OCI-LY7 (cell line): ENCODE measurements around the gene RNF123.

ENCODE experiments used
- EZH2phosphoT487 ChIP-seq: fragments of 200-600 bp; sonication (generic); IDR thresholded peaks from 2 replicates; pipeline ENCODE4 v1.6.1; 2018; ENCODE audit warnings: low read depth, borderline replicate concordance, mild to moderate bottlenecking, mixed run types, antibody characterized with exemption, low read length, moderate library complexity, mixed read lengths
- TF ChIP-seq, protein P1 (sequence below): fragments of 200-600 bp; sonication (generic); conservative IDR thresholded peaks from 2 replicates; pipeline ENCODE4 v1.5.1; 2014; ENCODE audit warnings: mild to moderate bottlenecking, antibody characterized with exemption, low read length, moderate library complexity, mixed read lengths

GRCh38 chr3:49652218-49652902 is 37.0 kb upstream of the RNF123 start:
- TF ChIP-seq, protein P1, sequence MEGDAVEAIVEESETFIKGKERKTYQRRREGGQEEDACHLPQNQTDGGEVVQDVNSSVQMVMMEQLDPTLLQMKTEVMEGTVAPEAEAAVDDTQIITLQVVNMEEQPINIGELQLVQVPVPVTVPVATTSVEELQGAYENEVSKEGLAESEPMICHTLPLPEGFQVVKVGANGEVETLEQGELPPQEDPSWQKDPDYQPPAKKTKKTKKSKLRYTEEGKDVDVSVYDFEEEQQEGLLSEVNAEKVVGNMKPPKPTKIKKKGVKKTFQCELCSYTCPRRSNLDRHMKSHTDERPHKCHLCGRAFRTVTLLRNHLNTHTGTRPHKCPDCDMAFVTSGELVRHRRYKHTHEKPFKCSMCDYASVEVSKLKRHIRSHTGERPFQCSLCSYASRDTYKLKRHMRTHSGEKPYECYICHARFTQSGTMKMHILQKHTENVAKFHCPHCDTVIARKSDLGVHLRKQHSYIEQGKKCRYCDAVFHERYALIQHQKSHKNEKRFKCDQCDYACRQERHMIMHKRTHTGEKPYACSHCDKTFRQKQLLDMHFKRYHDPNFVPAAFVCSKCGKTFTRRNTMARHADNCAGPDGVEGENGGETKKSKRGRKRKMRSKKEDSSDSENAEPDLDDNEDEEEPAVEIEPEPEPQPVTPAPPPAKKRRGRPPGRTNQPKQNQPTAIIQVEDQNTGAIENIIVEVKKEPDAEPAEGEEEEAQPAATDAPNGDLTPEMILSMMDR: no peak
- TF ChIP-seq EZH2phosphoT487: no peak
